ENCODE measurements around the gene UTP4.
"Not testable (repeated sequence)": the region's sequence is repeated elsewhere in the genome, so short reads cannot be mapped to it uniquely, and the experiment has no call there.

GRCh38 chr16:69124406-69124805 lies 8.0 kb upstream of the UTP4 start:
- TF ChIP-seq, protein P1, sequence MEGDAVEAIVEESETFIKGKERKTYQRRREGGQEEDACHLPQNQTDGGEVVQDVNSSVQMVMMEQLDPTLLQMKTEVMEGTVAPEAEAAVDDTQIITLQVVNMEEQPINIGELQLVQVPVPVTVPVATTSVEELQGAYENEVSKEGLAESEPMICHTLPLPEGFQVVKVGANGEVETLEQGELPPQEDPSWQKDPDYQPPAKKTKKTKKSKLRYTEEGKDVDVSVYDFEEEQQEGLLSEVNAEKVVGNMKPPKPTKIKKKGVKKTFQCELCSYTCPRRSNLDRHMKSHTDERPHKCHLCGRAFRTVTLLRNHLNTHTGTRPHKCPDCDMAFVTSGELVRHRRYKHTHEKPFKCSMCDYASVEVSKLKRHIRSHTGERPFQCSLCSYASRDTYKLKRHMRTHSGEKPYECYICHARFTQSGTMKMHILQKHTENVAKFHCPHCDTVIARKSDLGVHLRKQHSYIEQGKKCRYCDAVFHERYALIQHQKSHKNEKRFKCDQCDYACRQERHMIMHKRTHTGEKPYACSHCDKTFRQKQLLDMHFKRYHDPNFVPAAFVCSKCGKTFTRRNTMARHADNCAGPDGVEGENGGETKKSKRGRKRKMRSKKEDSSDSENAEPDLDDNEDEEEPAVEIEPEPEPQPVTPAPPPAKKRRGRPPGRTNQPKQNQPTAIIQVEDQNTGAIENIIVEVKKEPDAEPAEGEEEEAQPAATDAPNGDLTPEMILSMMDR (conservative IDR thresholded peaks at IDR 0.05; ENCODE audit: low read length), result not testable (repeated sequence)
- not testable (repeated sequence) for TF ChIP-seq EZH2phosphoT487 (IDR thresholded peaks at IDR 0.05; ENCODE audit: borderline replicate concordance, low read depth, low read length)

All from OCI-LY7 (cell line).